ENCODE data around the gene SCTR.

Gene SCTR

DNA sequence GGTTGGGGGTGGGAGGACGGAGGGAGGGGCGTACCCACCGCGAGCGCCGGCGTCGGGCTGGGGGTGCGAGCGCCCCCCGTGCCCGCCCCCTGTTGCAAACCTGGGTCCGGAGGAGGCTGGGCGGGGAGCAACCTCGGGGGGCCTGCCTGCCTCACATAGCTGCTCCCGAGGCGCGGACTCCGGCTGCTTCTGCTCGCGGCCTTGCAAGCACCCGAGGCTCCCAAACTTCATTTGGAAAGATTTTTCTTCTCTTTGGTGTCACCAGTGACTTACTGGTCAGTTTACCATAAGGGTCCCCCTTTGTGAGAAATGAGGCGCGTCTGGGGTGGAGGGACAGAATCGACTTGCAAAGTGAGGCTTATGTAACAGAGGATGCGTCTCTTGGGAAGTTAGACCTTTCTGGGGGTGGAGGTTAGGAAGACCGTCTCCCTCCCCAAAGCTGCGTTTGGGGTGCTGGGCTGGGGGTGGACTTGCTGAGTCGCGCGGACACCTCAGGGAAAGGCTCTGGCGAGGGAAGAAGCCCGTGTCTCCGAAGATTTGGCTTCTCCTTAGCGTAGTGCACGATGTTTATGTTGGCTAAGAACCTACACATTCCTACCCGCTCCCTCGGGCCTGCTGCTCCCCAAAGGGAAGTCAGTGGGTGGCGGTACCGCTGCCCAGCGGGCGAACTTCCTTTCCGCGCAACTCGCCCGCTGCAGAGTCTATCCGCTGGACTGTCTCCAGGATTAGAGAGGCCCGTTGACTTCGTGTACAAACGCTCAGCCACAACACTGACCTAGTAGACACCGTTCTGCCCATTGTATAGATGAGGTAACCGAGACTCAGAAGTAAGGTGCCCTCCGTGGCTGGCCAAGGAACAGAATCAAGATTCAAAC lies 92.1 kb downstream of the SCTR start:
- in situ Hi-C loops (cut with HindIII; ENCODE audit: low sequenced_read_pairs): no loop called here

DNA sequence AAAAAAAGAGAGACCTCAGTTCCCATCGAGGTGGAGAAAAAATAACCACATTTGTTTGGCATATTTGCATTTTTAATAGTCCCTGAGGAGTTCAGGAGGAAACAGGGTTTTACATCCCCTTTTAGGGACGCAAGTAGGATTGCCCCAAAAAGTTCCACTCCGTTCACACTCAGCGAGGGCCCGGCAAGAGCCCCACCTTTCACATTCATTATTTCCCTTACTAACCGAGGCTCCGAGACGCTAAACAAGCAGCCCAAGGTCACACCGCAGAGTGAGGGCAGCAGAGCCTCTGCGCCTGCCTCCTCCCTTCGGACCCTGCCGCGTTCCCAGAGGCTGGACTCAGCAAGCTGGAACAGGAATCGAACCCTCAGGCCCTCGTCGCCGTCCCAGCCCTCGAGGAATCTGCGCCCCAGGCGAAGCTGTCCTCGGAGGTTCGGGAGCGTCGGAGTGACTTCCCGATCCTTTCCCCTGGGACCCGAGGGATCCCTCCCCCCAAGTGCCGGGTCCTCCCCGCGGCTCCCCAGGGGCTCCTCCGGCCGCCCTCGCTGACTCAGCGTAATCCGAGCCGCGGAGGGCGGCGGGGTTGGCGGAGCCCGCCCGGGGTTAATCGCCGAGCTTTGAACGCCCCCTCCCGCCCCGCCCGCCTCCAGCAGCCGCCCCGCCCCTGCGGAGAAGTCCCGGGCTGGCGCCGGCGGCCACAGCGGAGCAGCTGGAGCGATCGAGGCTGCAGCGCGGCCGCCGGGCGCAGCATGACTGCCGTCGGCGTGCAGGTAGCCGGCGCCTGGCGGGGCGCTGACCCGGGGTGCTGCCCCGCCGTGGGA lies 92.9 kb downstream of the SCTR start, which contains the start of gene TMEM37:
TMEM37 (plus strand) TSS at position 700 of the 821 bp plus-strand sequence; CDS start at position 750, 50 bp downstream.
- in situ Hi-C loops (cut with HindIII; ENCODE audit: low sequenced_read_pairs): no loop called here

DNA sequence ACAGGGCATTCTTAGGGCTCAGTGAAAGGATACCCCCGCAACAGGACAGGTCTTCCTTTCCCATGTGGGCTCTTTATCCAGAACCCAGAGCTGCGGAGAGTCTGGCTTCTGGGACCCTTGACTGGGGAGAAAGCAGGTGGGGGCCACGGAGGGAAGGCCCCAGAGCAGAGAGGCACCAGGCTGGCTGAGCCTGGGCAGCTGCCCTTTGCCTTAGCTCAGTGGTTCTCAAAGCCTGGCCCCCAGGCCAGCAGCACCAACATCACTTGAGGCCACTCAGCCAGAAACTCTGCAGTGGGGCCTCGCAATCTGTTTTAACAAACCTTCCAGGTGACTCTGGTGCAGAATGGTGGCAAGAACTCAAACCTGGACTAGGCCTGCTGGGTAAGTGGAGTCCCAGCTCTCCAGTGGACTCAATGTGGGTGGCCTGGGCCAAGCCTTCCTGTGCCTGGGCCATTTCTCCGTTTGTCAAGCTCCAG lies 94.2 kb downstream of the SCTR start:
- in situ Hi-C loops (cut with HindIII; ENCODE audit: low sequenced_read_pairs): no loop called here

DNA sequence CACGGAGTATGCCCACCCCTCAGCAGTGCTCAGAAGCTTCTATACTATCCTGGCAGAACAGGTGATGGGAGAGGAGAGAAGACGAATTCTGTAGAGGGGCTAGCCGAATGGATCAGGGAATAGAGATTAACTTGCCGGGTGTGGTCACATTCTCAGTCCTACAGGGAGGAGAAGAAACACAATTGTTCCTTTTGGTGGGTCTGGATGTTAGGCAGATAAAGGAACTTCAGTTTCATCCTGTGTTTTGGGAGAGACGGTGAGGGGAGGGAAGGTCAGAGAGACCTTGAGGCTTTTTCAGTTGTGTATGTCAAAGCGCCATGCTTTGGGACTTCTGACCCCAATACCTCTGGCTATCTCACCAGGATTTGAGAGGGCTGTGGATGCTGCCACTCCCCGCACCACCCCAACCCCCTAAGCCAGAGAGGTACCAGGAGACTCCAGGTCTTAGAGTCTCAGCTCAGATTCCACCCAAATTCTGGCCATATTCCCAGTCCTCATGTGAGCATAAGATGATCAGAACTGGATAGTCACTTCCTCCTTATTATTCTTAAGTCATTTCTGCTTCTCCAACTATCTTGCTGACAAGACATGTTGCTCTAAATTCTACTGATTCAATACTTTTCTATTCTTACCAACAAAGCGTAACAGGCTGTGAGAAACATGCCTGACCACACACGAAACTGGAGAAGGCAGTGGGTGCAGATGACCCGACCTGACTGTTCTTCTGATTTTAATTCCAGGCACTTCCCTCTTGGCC lies 94.9 kb downstream of the SCTR start:
- in situ Hi-C loops (cut with HindIII; ENCODE audit: low sequenced_read_pairs): loop anchor here (5.0 kb wide), 1 partner anchor 48 kb away; no protein-coding TSS in a partner anchor

DNA sequence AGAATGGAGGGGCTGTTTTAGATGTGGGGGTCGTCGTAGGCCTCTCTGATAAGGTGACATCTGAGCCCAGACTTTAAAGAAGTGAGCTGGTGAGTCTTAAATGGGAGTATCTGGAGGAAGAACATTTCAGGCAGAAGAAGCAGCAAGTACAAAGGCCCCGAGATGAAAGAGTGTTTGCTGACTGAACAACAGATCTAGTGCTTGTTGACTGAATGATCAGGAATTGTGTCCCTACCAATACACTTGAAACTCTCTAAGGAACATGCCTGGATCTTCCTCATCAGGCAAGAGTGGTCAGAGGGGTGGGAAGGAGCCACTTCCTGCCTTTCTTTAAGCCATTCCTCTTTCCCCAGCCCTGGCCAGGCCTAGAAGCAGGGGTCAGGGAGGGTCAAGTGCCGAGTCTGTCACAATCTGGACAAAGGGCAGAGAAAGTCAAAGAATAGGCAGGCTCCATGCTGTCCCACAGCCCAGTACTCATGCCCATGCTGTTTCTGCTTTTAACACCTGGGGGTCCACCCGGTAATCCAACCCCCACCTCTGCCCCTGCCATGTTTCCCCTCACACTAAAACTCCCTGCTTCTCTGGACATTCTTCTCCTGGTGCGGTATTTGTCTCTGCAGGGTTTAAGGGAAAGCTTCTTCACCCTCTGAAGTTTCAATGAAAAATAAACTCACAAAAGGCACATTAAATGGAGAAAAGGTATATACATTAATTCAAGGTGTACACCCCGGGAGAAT lies 95.6 kb downstream of the SCTR start:
- in situ Hi-C loops (cut with HindIII; ENCODE audit: low sequenced_read_pairs): loop anchor here (5.0 kb wide), 1 partner anchor 49 kb away; no protein-coding TSS in a partner anchor

DNA sequence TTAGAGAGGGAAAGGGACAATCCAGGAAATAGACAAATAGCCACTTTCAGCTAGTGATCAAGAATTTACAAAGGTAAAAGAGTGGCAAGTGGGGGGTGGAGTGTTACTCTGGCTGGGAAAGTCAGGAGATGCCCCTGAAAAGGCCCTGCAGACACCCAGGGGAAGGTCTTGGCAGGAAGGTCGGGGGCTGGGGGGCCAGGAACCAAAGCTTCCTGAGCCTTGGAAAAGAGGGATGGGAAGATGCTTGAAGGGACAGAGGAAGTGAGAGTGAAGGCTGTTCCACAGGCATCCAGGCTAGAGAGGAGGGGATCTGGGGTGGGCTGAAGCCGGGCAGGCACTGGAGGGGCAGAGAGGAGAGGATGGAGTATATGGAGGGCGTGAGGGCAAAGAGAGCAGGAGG lies 96.5 kb downstream of the SCTR start:
- in situ Hi-C loops (cut with HindIII; ENCODE audit: low sequenced_read_pairs): loop anchor here (5.0 kb wide), 1 partner anchor 50 kb away; no protein-coding TSS in a partner anchor

DNA sequence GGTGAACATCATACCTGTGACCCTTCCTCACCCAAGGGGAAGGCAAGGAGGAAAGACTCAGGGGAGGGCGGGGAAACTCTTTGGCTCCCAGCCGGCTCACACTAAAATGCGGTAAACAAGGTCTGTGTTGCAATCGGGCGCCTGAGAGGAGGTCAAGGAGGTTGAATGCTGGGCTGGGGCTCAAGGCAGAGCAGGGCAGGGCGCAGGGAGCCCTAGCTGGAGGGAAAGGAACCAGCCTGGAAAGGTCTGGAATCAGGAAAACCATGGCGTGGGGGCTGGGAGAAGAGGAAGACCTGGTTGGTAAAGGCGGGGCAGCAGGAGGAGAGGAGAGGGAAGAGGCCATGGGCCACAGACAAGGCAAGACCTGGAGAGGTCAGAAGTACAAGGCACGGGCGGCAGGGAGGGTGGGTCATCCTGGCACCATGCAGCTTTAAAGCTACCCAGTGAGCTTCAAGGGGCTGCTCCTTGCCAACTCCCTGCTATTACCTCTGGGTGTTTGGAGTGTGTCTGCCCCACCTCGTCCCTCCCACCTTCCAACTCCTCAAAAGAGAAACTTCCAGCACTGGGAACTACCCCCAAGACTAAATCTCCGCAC lies 97.4 kb downstream of the SCTR start:
- in situ Hi-C loops (cut with HindIII; ENCODE audit: low sequenced_read_pairs): loop anchor here (5.0 kb wide), 1 partner anchor 50 kb away; no protein-coding TSS in a partner anchor

DNA sequence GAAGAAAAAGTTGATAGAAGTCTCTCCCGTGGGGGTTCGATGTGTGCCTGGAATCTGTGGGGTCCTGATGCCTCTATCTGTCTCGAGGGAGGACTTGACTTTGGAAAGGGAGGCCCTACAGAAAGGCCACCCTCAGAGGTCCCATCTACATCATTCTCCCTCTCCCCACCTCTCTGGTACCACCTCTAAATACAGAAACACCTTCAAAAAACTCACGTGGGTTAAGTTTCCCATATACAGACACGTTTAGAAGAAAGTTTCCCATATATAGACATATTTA lies 97.9 kb downstream of the SCTR start:
- in situ Hi-C loops (cut with HindIII; ENCODE audit: low sequenced_read_pairs): loop anchor here (5.0 kb wide), 1 partner anchor 51 kb away; no protein-coding TSS in a partner anchor

DNA sequence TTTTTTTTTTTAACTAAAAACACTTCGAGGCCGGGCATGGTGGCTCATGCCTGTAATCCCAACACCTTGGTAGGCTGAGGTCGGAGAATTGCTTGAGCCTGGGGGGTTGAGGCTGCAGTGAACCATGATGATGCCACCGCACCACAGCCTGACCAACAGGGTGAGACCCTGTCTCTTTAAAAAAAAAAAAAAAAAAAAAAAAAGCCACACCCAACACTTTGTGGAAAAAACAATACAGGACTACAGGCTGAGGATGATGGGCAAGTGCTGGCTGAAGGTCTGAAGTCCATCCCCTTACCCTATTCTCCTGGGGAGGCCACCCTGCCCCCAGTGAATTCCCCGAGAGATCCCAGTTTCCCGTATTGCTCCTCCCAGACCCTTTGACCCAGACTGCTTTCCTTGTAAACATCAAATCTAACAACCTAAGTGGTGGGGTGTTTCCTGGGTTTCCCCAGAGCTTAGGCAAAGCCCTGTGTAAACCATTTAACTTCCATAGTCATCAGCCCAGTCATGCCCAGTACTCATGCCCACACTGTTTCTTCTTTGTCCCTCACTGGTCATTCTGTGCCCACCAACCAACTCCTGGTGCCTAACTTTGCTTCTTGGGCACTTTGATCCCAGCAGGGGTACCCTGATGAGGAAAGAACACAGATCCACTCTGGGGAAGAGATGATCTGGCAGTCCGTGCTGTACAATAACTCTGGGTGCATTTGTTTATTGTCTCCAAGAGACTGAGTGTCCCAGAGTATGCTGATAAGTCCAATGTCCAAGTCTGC lies 98.5 kb downstream of the SCTR start:
- in situ Hi-C loops (cut with HindIII; ENCODE audit: low sequenced_read_pairs): loop anchor here (5.0 kb wide), 1 partner anchor 51 kb away; no protein-coding TSS in a partner anchor

DNA sequence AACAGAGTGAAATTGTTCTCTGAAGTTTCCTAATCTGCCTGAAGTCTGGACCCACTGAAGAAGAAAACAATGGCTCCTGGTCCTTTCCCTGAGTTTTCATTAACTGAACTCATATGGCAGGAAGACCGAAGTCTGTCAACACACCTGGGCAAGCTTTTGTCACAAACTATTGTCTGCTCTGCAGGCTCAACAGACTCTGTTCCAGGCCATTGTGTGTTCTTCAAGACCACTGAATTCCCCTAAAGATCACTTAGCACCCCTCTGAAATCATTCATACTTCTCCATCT lies 99.2 kb downstream of the SCTR start:
- in situ Hi-C loops (cut with HindIII; ENCODE audit: low sequenced_read_pairs): loop anchor here (5.0 kb wide), 1 partner anchor 52 kb away; no protein-coding TSS in a partner anchor

DNA sequence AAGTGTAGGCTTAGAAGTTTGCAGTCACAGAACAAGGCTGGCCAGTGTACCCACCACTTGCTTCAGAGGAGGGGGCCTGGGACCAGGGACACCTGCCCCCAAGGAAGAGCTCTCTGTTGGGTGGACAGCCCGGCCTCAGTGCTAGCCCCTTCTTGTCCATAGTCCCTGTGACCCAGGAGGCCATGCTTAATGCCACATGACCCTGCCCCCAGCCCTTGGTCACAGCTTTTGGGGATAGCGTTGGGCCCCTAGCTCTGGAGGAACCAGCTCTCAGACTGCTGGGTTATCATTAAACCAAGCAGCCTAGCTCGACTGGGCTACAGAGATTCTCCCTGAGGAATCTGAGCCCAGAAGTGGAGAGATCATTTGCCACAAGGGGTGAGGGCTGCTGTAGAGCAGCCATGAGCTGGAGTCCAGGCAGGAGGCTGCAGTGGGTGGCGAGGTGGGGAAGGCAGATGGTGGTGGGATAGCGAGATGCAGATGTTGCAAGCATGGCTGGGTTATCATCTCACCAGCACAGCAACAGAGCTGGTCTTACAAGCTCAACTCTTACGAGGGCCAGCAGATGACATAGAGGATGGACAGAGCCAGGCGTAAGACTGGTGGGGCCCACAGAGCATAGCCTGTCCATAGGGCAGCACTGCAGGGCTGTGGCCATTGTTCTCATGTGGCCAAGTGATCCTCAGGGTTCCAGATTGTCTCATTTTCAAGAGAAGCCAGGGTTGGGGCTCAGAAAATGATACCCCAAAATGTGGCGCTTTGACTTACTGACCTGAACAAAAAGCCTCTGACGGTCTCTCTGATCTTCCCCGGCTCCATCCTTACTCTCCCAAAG lies 99.8 kb downstream of the SCTR start:
- in situ Hi-C loops (cut with HindIII; ENCODE audit: low sequenced_read_pairs): loop anchor here (5.0 kb wide), 2 partner anchors 53 to 88 kb away; no protein-coding TSS in a partner anchor

DNA sequence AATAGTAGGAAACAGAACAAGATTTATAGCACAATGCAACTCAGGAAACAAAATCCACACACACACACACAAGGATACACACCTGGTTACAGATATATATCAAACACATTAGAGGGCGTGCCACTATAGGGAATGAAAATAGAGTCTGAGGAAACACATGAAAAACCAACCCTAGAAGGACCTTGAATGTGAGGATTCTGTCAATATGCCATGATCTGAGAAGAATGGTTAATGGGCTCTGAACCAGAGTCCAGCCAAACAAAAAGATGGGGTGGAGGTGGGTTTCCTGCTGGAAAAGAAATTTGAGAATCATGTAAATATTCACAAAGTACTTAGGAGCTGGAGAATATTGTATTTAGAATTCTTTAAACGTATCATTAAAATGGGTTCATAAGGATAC lies 100.5 kb downstream of the SCTR start:
- in situ Hi-C loops (cut with HindIII; ENCODE audit: low sequenced_read_pairs): loop anchor here (5.0 kb wide), 1 partner anchor 88 kb away; no protein-coding TSS in a partner anchor

DNA sequence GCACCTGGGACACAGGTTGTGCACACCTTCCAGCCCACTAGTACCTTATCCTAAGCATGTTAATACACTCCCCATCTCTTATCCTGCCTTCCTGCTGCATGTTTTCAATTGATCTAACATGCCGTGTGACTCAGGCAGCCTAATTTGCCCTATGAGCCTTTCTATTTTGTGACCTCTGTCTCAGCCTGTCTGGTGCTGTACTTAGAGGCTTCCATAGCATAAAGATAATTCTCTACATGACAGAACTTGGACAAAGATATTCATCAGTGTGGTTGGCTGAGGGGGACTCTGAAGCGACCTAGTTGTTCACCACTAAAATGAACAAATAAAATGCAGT lies 101.2 kb downstream of the SCTR start:
- in situ Hi-C loops (cut with HindIII; ENCODE audit: low sequenced_read_pairs): loop anchor here (5.0 kb wide), 1 partner anchor 89 kb away; no protein-coding TSS in a partner anchor

DNA sequence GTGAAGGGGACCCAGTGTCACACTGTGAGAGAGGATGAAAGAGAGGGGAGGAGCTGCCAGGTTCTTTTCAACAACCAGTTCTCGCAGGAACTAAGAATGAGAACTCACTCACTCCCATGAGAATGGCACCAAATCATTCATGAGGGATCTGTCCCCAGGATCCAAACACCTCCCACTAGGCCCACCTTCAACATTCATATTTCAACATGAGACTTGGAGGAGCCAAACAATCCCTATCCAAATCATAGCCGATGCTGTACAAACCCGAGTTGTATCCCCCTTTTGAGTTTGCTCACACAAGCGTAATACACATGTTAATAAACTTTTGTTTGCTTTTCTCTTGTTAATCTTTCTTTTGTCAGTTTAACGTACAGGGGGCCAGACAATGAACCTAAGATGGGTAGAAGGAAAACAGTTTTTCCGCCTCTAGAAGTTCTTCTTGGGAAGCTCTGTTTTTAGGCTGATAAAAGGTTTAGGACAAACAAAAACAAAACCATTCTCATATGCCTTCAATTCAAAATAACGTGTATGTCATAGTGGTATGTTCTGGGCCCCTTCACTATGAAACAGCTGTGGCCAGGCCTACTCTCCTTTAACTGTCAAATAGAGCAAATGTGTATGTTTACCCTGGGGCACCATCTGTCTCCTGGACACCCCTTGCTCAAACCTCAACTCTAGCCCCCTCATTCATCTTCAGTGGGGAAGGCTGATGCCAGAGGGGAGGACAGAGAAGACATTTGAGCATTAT lies 101.7 kb downstream of the SCTR start:
- in situ Hi-C loops (cut with HindIII; ENCODE audit: low sequenced_read_pairs): loop anchor here (5.0 kb wide), 1 partner anchor 90 kb away; no protein-coding TSS in a partner anchor

DNA sequence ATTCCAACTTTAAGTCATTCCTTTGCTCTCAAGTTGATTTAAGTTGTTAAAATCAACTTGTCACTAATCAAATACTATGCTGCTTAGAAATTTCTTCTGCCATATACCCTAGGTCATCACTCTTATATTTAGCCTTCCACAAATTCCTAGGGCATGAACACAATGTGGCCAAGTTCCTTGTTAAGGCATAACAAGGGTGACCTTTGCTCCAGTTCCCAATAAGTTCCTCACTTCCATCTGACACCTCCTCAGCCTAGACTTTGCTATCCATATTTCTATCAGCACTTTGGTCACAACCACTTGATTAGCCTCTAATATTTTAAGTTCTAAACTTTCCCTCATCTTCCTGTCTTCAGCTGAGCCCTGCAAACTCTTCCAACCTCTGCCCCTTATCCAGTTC lies 102.5 kb downstream of the SCTR start:
- in situ Hi-C loops (cut with HindIII; ENCODE audit: low sequenced_read_pairs): loop anchor here (5.0 kb wide), 1 partner anchor 91 kb away; no protein-coding TSS in a partner anchor

DNA sequence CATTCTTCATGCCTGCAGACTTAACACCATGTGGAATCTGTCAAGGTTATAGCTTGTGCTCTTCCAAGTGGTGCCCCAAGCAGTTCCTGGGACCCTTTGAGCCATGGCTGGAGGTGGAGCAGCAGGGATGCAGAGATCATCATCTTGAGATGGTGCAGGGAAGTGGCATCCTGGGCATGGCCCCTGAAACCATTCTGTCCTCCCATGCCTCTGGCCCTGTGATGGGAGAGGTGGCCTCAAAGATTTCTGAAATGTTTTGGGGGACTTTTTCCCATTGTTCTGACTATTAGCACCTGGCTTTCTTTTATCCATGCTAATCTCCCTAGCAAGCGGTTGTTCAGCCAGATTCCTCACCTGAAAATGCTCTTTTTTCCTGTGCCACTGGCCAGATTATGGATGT lies 103.0 kb downstream of the SCTR start:
- in situ Hi-C loops (cut with HindIII; ENCODE audit: low sequenced_read_pairs): loop anchor here (5.0 kb wide), 1 partner anchor 91 kb away; no protein-coding TSS in a partner anchor
